HL-60 (cell line): Measurements from ENCODE around the gene PDPN.

Experiments
- CTCF ChIP-seq: IDR thresholded peaks from one replicate; pipeline ENCODE4 v1.5.1; 2011; ENCODE audit warnings: low read length, control low read depth, inconsistent platforms; ENCODE audit not compliant: insufficient read depth
- GABPA ChIP-seq: IDR thresholded peaks from 2 replicates; pipeline ENCODE4 v1.6.1; 2012; ENCODE audit warnings: low read depth
- POLR2AphosphoS5 ChIP-seq: IDR thresholded peaks from 2 replicates; pipeline ENCODE4 v1.6.1; 2012; ENCODE audit warnings: low read depth
- REST ChIP-seq: IDR thresholded peaks from 2 replicates; pipeline ENCODE4 v1.6.1; 2012; ENCODE audit warnings: low read depth; ENCODE audit not compliant: insufficient replicate concordance

- TF ChIP-seq CTCF (no peak), POLR2AphosphoS5 (no peak), GABPA (no peak), REST (no peak)
Measured at GRCh38 chr1:13582713-13583443, 754 bp upstream of the PDPN start.
